ENCODE results near the gene CAT.

CAT gene

GRCh38 chr11:34449013-34449412 is 10.3 kb downstream of the CAT start:
- Histone ChIP-seq H2AFZ (ENCODE audit: low read depth, low read length, severe bottlenecking) (no peak overlapping the region), H3K36me3 (ENCODE audit: low read length) (peaks cover 14% of the 10 kb centered on the region), H3F3A (ENCODE audit: insufficient read depth) (no peaks in the 10 kb centered on the region), H3K27ac (ENCODE audit: low read depth, low read length) (no peak overlapping the region), H3K27me3 (ENCODE audit: low read length) (no peaks in the 10 kb centered on the region), H3K4me2 (ENCODE audit: low read depth, low read length, poor library complexity, severe bottlenecking) (no peak overlapping the region), H3K9me3 (ENCODE audit: insufficient read depth, low read length) (no peaks in the 10 kb centered on the region), H3K79me2 (ENCODE audit: insufficient read depth, low read length) (no peaks in the 10 kb centered on the region), H3K9me2 (replicated peaks; ENCODE audit: insufficient read depth, low read length) (no peaks in the 10 kb centered on the region), H4K20me1 (ENCODE audit: low read depth, low read length) (no peaks in the 10 kb centered on the region), H3K4me3 (ENCODE audit: insufficient read depth, low read length, poor library complexity, severe bottlenecking) (no peak overlapping the region), H3K9ac (ENCODE audit: low read length) (no peak overlapping the region)
- TF ChIP-seq EZH2phosphoT487 (conservative IDR thresholded peaks at IDR 0.05; ENCODE audit: low read length) (no peak), CTCF (IDR thresholded peaks at IDR 0.05; ENCODE audit: insufficient read depth, low read length, poor library complexity, severe bottlenecking) (no peak)

- Histone ChIP-seq H3K4me2 (ENCODE audit: low read depth, low read length, poor library complexity, severe bottlenecking) (no peak overlapping the region), H3K9me3 (ENCODE audit: insufficient read depth, low read length) (no peaks in the 10 kb centered on the region), H3K4me3 (ENCODE audit: insufficient read depth, low read length, poor library complexity, severe bottlenecking) (no peak overlapping the region), H3K9me2 (replicated peaks; ENCODE audit: insufficient read depth, low read length) (no peaks in the 10 kb centered on the region), H4K20me1 (ENCODE audit: low read depth, low read length) (no peaks in the 10 kb centered on the region), H3K79me2 (ENCODE audit: insufficient read depth, low read length) (no peaks in the 10 kb centered on the region), H3K27me3 (ENCODE audit: low read length) (no peaks in the 10 kb centered on the region), H2AFZ (ENCODE audit: low read depth, low read length, severe bottlenecking) (no peak overlapping the region), H3F3A (ENCODE audit: insufficient read depth) (no peaks in the 10 kb centered on the region), H3K9ac (ENCODE audit: low read length) (no peak overlapping the region), H3K27ac (ENCODE audit: low read depth, low read length) (no peak overlapping the region), H3K36me3 (ENCODE audit: low read length) (peaks cover 25% of the 10 kb centered on the region)
- TF ChIP-seq EZH2phosphoT487 (conservative IDR thresholded peaks at IDR 0.05; ENCODE audit: low read length) (no peak), CTCF (IDR thresholded peaks at IDR 0.05; ENCODE audit: insufficient read depth, low read length, poor library complexity, severe bottlenecking) (no peak)
Observed at GRCh38 chr11:34451053-34451452, 12.3 kb downstream of the CAT start.

GRCh38 chr11:34454308-34455032 is 15.7 kb downstream of the CAT start:
- no peak overlapping the region for H3K4me3 ChIP-seq (ENCODE audit: insufficient read depth, low read length, poor library complexity, severe bottlenecking)
- H3K27ac ChIP-seq (ENCODE audit: low read depth, low read length) = no peak overlapping the region
- no peak overlapping the region for H3K9ac ChIP-seq (ENCODE audit: low read length)
- H3K27me3 ChIP-seq (ENCODE audit: low read length) = no peaks in the 10 kb centered on the region
- no peaks in the 10 kb centered on the region for H3K79me2 ChIP-seq (ENCODE audit: insufficient read depth, low read length)
- no peaks in the 10 kb centered on the region for H3K9me3 ChIP-seq (ENCODE audit: insufficient read depth, low read length)
- no peaks in the 10 kb centered on the region for H3F3A ChIP-seq (ENCODE audit: insufficient read depth)
- H4K20me1 ChIP-seq (ENCODE audit: low read depth, low read length) = no peaks in the 10 kb centered on the region
- H3K36me3 ChIP-seq (ENCODE audit: low read length) = peaks cover 34% of the 10 kb centered on the region
- H2AFZ ChIP-seq (ENCODE audit: low read depth, low read length, severe bottlenecking) = no peak overlapping the region
- H3K4me2 ChIP-seq (ENCODE audit: low read depth, low read length, poor library complexity, severe bottlenecking) = no peak overlapping the region
- no peaks in the 10 kb centered on the region for H3K9me2 ChIP-seq (replicated peaks; ENCODE audit: insufficient read depth, low read length)
- TF ChIP-seq EZH2phosphoT487 (conservative IDR thresholded peaks at IDR 0.05; ENCODE audit: low read length) (no peak), CTCF (IDR thresholded peaks at IDR 0.05; ENCODE audit: insufficient read depth, low read length, poor library complexity, severe bottlenecking) (no peak)
